Liver (tissue), 9 donors: ENCODE measurements around the gene DARS1. TPM values are rescaled to one million over a fixed set of nuclear protein-coding genes. Genes with fewer than 3 reads are reported as not detected.

Source experiments
- DNase-seq: peaks from one replicate; pipeline ENCODE4 v3.0.0-alpha.2; 2017; ENCODE audit warnings: low spot score
- H3K27ac ChIP-seq, 2 donors: one replicate each; pipeline ENCODE4 v1.7.0; 2013; ENCODE audit warnings: inconsistent platforms in 2 of 2, low read length in 2 of 2, control low read depth in 1 of 2, low read depth in 1 of 2, mild to moderate bottlenecking in 1 of 2
- H3K27me3 ChIP-seq, 4 donors: one replicate each; pipeline versions ENCODE4 v1.6.1 to v1.7.0; 2013; ENCODE audit warnings: low read length in 3 of 4, inconsistent platforms in 1 of 4, mild to moderate bottlenecking in 1 of 4, moderate library complexity in 1 of 4; ENCODE audit not compliant: control insufficient read depth in 4 of 4, insufficient read depth in 4 of 4
- H3K36me3 ChIP-seq, 4 donors: one replicate each; pipeline versions ENCODE4 v1.6.1 to v1.7.0; 2013; ENCODE audit warnings: low read length in 3 of 4, mild to moderate bottlenecking in 3 of 4, low read depth in 1 of 4, moderate library complexity in 1 of 4; ENCODE audit not compliant: control insufficient read depth in 4 of 4, insufficient read depth in 3 of 4
- H3K4me1 ChIP-seq, 4 donors: one replicate each; pipeline versions ENCODE4 v1.6.1 to v1.7.0; 2013; ENCODE audit warnings: low read length in 3 of 4, mild to moderate bottlenecking in 3 of 4, moderate library complexity in 1 of 4; ENCODE audit not compliant: control insufficient read depth in 4 of 4, insufficient read depth in 4 of 4
- H3K4me3 ChIP-seq, 3 donors: one replicate each; pipeline versions ENCODE4 v1.6.1 to v1.7.0; 2013; ENCODE audit warnings: low read length in 3 of 3, control low read depth in 1 of 3, low read depth in 1 of 3, mild to moderate bottlenecking in 1 of 3
- H3K9ac ChIP-seq, 2 donors: one replicate each; pipeline ENCODE4 v1.7.0; 2013; ENCODE audit warnings: low read length in 2 of 2, mild to moderate bottlenecking in 2 of 2, moderate library complexity in 2 of 2, control low read depth in 1 of 2, low read depth in 1 of 2
- H3K9me3 ChIP-seq, 4 donors: one replicate each; pipeline versions ENCODE4 v1.6.1 to v1.7.0; 2013; ENCODE audit warnings: low read length in 3 of 4; ENCODE audit not compliant: control insufficient read depth in 4 of 4
- ATF3 ChIP-seq: IDR thresholded peaks from 2 replicates; pipeline ENCODE4 v1.6.1; 2016; ENCODE audit warnings: antibody characterized with exemption
- CTCF ChIP-seq: fragments of 150-350 bp; IDR thresholded peaks from 2 replicates; pipeline ENCODE4 v1.5.1; 2017; ENCODE audit warnings: improper control_type of control experiment, low read depth, low read length; ENCODE audit not compliant: missing input control
- EGR1 ChIP-seq, 2 donors: IDR thresholded peaks; 2 replicates each; pipeline ENCODE4 v1.6.1; 2016 to 2018; ENCODE audit warnings: antibody characterized with exemption in 2 of 2, low read depth in 2 of 2
- FOXA1 ChIP-seq: IDR thresholded peaks from 2 replicates; pipeline ENCODE4 v1.6.1; 2016; ENCODE audit warnings: antibody characterized with exemption
- FOXA2 ChIP-seq: IDR thresholded peaks from 2 replicates; pipeline ENCODE4 v1.6.1; 2016; ENCODE audit warnings: antibody characterized with exemption
- GABPA ChIP-seq, 2 donors: IDR thresholded peaks in 1 of 2; conservative IDR thresholded peaks in 1 of 2; 2 replicates each; pipeline ENCODE4 v1.6.1; 2016; ENCODE audit warnings: antibody characterized with exemption in 2 of 2, mild to moderate bottlenecking in 1 of 2, moderate library complexity in 1 of 2
- HNF4A ChIP-seq, 2 donors: conservative IDR thresholded peaks; 2 replicates each; pipeline ENCODE4 v1.6.1; 2016; ENCODE audit warnings: antibody characterized with exemption in 2 of 2, mild to moderate bottlenecking in 2 of 2
- HNF4G ChIP-seq: IDR thresholded peaks from 2 replicates; pipeline ENCODE4 v1.6.1; 2016; ENCODE audit warnings: antibody characterized with exemption
- JUND ChIP-seq, 2 donors: IDR thresholded peaks; 2 replicates each; pipeline ENCODE4 v1.6.1; 2016; ENCODE audit warnings: antibody characterized with exemption in 2 of 2
- MAX ChIP-seq: IDR thresholded peaks from 2 replicates; pipeline ENCODE4 v1.6.1; 2016; ENCODE audit warnings: antibody characterized with exemption
- NR2F2 ChIP-seq: IDR thresholded peaks from 2 replicates; pipeline ENCODE4 v1.6.1; 2016; ENCODE audit warnings: antibody characterized with exemption
- RAD21 ChIP-seq, 2 donors: IDR thresholded peaks; 2 replicates each; pipeline ENCODE4 v1.6.1; 2016; ENCODE audit warnings: antibody characterized with exemption in 2 of 2, mild to moderate bottlenecking in 2 of 2
- RXRA ChIP-seq, 2 donors: IDR thresholded peaks; 2 replicates each; pipeline ENCODE4 v1.6.1; 2017 to 2018; ENCODE audit warnings: antibody characterized with exemption in 2 of 2, mild to moderate bottlenecking in 1 of 2
- SP1 ChIP-seq: IDR thresholded peaks from 2 replicates; pipeline ENCODE4 v1.6.1; 2018; ENCODE audit warnings: antibody characterized with exemption, mild to moderate bottlenecking
- TAF1 ChIP-seq: conservative IDR thresholded peaks from 2 replicates; pipeline ENCODE4 v1.6.1; 2016; ENCODE audit warnings: antibody characterized with exemption, mild to moderate bottlenecking
- YY1 ChIP-seq: IDR thresholded peaks from 2 replicates; pipeline ENCODE4 v1.6.1; 2016; ENCODE audit warnings: antibody characterized with exemption, mild to moderate bottlenecking
- ZBTB33 ChIP-seq: IDR thresholded peaks from 2 replicates; pipeline ENCODE4 v1.6.1; 2016; ENCODE audit warnings: antibody characterized with exemption
- WGBS: extraction: QIAGEN DNeasy Blood & Tissue Kit; methylation state at CpG from one replicate; pipeline ENCODE4 v1.1.7; 2013; 5-methylcytosine and 5-hydroxymethylcytosine counted together
- polyA plus RNA-seq, 2 donors: library from polyadenylated mRNA; stranded (reverse) in 1 of 2; unstranded in 1 of 2; fragments of 200-250 nt in 1 of 2; fragments of >200 nt in 1 of 2; fragmentation: Nextera tagmentation in 1 of 2; extraction: Ambion mirVana in 1 of 2; gene quantifications; one replicate each; pipeline versions ENCODE4 v1.2.1 to v1.2.3, GENCODE V29; 2013 to 2015
- total RNA-seq, 2 donors: library from RNA; depleted of rRNA; stranded (reverse); fragments of >200 nt; gene quantifications; one replicate each; pipeline ENCODE4 v1.2.3, GENCODE V29; 2014
- donor health status: healthy.
- donor health status: healthy.
- donor health status: healthy.
- donor health status: healthy.
- donor health status: healthy.

The DARS1 gene
- total and polyA plus RNA-seq, 4 donors, result 25.0 to 44.1 (median 32.6) TPM

GRCh38 chr2:135954020-135954601 lies 31.3 kb downstream of the DARS1 start:
- TF ChIP-seq JUND (IDR thresholded peaks at IDR 0.05), result no peak
- DNase-seq, result no peak
- no peaks in the 10 kb centered on the region for H3K9me3 ChIP-seq
- WGBS, result 92% methylated on average over 5 of the region's 5 CpGs
- H3K27me3 ChIP-seq, result no peaks in the 10 kb centered on the region
- peaks cover 2 to 4% (median 3%) of the 10 kb centered on the region in 4 donors for H3K36me3 ChIP-seq
- H3K27ac ChIP-seq, result no peak overlapping the region
- H3K4me1 ChIP-seq, result no peaks in the 10 kb centered on the region
- H3K4me3 ChIP-seq, result no peak overlapping the region
- H3K9ac ChIP-seq, result no peak overlapping the region

GRCh38 chr2:135952891-135953290 lies 32.5 kb downstream of the DARS1 start:
- Histone ChIP-seq H3K9me3 (no peaks in the 10 kb centered on the region), H3K27me3 (no peaks in the 10 kb centered on the region), H3K4me3 (no peak overlapping the region), H3K27ac (no peak overlapping the region), H3K36me3 (peaks cover 2 to 4% (median 3%) of the 10 kb centered on the region in 4 donors), H3K4me1 (no peaks in the 10 kb centered on the region), H3K9ac (no peak overlapping the region)
- no peak for DNase-seq
- TF ChIP-seq FOXA2 (no peak), YY1 (no peak), HNF4G (no peak), ZBTB33 (no peak), RXRA (IDR thresholded peaks at IDR 0.05) (no peak), MAX (no peak), RAD21 (IDR thresholded peaks at IDR 0.05) (no peak), EGR1 (IDR thresholded peaks at IDR 0.05; ENCODE audit: low read depth in 2 of 2) (no peak), NR2F2 (no peak), FOXA1 (no peak), ATF3 (no peak), JUND (IDR thresholded peaks at IDR 0.05) (no peak), GABPA (IDR thresholded peaks at IDR 0.05 in 1 of 2, conservative IDR thresholded peaks at IDR 0.05 in 1 of 2) (no peak), CTCF (no peak), HNF4A (conservative IDR thresholded peaks at IDR 0.05) (no peak), TAF1 (no peak), SP1 (no peak)
- WGBS, result 93% methylated on average over 5 of the region's 5 CpGs
